NT2/D1 (cell line): ENCODE measurements around the gene ELMO1.

Experiments
- DNase-seq: peaks from one replicate; pipeline ENCODE4 v3.0.0-alpha.2; 2011; ENCODE audit warnings: low read depth, low spot score
- H3K27me3 ChIP-seq: 2 replicates; pipeline ENCODE4 v1.6.0; 2011; ENCODE audit warnings: mild to moderate bottlenecking; ENCODE audit not compliant: insufficient read length, insufficient read depth
- H3K36me3 ChIP-seq: 2 replicates; pipeline ENCODE4 v1.6.1; 2011; ENCODE audit warnings: mild to moderate bottlenecking, low read length, mixed read lengths; ENCODE audit not compliant: insufficient read depth, insufficient read length
- H3K4me1 ChIP-seq: 2 replicates; pipeline ENCODE4 v1.5.1; 2011; ENCODE audit not compliant: insufficient read depth, insufficient read length
- H3K4me3 ChIP-seq: 2 replicates; pipeline ENCODE4 v1.5.1; 2011; ENCODE audit warnings: low read depth; ENCODE audit not compliant: insufficient read length
- H3K9ac ChIP-seq: 2 replicates; pipeline ENCODE4 v1.6.0; 2011; ENCODE audit warnings: low read depth; ENCODE audit not compliant: insufficient read length
- H3K9me3 ChIP-seq: 2 replicates; pipeline ENCODE4 v1.5.1; 2011; ENCODE audit warnings: mild to moderate bottlenecking, low read length; ENCODE audit not compliant: insufficient read depth
- SUZ12 ChIP-seq: IDR thresholded peaks from 2 replicates; pipeline ENCODE4 v1.6.1; 2011; ENCODE audit not compliant: insufficient read length, insufficient read depth; ENCODE audit errors: extremely low read depth
- YY1 ChIP-seq: IDR thresholded peaks from 2 replicates; pipeline ENCODE4 v1.6.1; 2011; ENCODE audit not compliant: insufficient read length, insufficient read depth
- ZNF274 ChIP-seq: IDR thresholded peaks from 2 replicates; pipeline ENCODE4 v1.6.1; 2011; ENCODE audit warnings: mild to moderate bottlenecking, low read depth, low read length

The ELMO1 gene

DNA sequence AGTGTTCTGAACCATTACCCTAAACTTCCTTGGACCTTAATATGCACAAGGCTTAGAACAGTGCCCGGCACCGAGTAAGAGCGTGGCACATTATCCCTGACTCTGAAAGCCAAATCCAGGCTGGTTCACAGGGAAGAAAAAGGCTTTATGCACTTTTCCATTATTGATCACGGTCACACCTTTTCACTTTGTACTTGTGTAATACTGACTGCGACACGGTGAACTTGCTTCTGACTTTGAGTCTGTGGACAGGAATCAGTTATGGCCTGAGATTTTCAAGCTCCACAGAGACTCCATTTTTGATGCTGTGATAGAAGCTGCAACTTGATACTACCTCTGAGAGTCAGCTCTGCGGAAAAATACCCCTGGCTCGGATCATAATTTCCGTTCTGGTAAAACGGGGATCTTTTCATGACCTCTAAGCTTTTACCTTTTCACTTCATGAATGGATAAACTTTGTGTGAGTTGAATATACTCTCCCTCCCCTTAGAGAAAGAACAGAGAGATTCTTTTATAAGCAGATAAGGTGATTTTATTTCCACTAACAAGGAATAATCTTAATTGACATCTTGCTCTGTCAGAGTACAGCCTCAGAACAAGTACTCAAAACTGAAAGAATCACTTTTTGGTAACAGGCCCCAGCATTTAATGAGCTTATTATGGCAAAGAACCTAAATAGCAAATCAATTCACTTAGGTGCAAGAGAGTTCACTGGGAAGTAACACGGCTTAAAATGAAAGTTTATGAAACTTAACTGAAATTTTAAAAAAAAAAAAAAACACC lies 88.8 kb downstream of the ELMO1 start:
- H3K9ac ChIP-seq = no peak overlapping the region
- H3K9me3 ChIP-seq = peaks cover 4% of the 10 kb centered on the region; the same call in 1 of the 2 replicates
- H3K4me1 ChIP-seq = no peaks in the 10 kb centered on the region
- H3K36me3 ChIP-seq = no peaks in the 10 kb centered on the region
- H3K4me3 ChIP-seq = no peak overlapping the region
- H3K27me3 ChIP-seq = no peaks in the 10 kb centered on the region
- no peak for TF ChIP-seq ZNF274
- no peak for TF ChIP-seq SUZ12
- no peak for TF ChIP-seq YY1
- DNase-seq = no peak

GRCh38 chr7:37359180-37359579 lies 89.5 kb downstream of the ELMO1 start:
- Histone ChIP-seq H3K4me3 (no peak overlapping the region), H3K9me3 (peaks cover 5% of the 10 kb centered on the region; the same call in 1 of the 2 replicates), H3K4me1 (no peaks in the 10 kb centered on the region), H3K27me3 (no peaks in the 10 kb centered on the region), H3K9ac (no peak overlapping the region), H3K36me3 (no peaks in the 10 kb centered on the region)
- no peak for DNase-seq
- TF ChIP-seq SUZ12 = no peak

GRCh38 chr7:37357637-37357996 lies 91.0 kb downstream of the ELMO1 start:
- TF ChIP-seq ZNF274 = no peak
- no peak for TF ChIP-seq YY1
- no peak for TF ChIP-seq SUZ12
- H3K27me3 ChIP-seq = no peaks in the 10 kb centered on the region
- no peaks in the 10 kb centered on the region for H3K4me1 ChIP-seq
- no peaks in the 10 kb centered on the region for H3K36me3 ChIP-seq
- H3K9me3 ChIP-seq = peaks cover 13% of the 10 kb centered on the region; the same call in 1 of the 2 replicates
- H3K9ac ChIP-seq = no peak overlapping the region
- DNase-seq = no peak
- no peak overlapping the region for H3K4me3 ChIP-seq

DNA sequence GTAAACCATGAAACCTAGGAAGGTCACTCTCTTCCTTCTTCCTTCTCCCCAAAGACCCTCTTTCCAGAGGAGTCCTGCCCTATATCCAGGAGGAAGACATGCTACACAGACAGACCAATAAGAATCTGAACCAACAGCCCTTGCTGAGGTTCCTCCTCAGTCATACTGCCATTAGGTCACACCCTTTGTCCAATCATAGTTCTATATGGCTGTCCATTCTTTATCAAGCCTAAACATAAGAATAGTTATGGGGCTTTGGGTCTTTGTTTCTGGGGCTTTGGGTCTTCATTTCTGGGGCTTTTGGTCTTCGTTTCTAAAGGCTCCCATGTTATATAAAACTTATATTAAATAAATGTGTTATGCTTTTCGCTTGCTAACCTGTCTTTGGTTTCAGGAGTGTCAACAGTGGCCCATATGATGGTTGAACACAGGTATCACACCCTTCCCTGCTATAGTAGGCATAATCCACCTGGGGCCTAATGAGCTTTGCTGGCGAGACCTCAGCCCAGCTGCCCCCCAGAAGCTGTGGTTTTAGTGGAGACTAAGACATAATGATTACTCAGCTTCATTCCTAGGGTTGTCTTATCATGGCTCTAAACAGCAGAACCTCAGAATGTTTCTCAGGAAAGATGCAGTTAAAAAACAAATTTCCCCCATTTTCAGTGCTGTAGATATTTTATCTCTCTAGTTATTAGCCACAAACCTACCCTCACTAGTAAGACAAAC lies 91.6 kb downstream of the ELMO1 start:
- no peaks in the 10 kb centered on the region for H3K36me3 ChIP-seq
- no peaks in the 10 kb centered on the region for H3K27me3 ChIP-seq
- no peak for DNase-seq
- no peak overlapping the region for H3K9ac ChIP-seq
- TF ChIP-seq ZNF274 = no peak
- no peaks in the 10 kb centered on the region for H3K4me1 ChIP-seq
- H3K4me3 ChIP-seq = no peak overlapping the region
- peaks cover 13% of the 10 kb centered on the region; the same call in 1 of the 2 replicates for H3K9me3 ChIP-seq

- Histone ChIP-seq H3K4me1 (no peaks in the 10 kb centered on the region), H3K9ac (no peak overlapping the region), H3K9me3 (peaks cover 9% of the 10 kb centered on the region; the same call in 1 of the 2 replicates), H3K27me3 (no peaks in the 10 kb centered on the region), H3K4me3 (no peak overlapping the region), H3K36me3 (no peaks in the 10 kb centered on the region)
- no peak for DNase-seq
- no peak for TF ChIP-seq SUZ12
- TF ChIP-seq YY1 = no peak
Measured at GRCh38 chr7:37354656-37355131, 94.0 kb downstream of the ELMO1 start.

DNA sequence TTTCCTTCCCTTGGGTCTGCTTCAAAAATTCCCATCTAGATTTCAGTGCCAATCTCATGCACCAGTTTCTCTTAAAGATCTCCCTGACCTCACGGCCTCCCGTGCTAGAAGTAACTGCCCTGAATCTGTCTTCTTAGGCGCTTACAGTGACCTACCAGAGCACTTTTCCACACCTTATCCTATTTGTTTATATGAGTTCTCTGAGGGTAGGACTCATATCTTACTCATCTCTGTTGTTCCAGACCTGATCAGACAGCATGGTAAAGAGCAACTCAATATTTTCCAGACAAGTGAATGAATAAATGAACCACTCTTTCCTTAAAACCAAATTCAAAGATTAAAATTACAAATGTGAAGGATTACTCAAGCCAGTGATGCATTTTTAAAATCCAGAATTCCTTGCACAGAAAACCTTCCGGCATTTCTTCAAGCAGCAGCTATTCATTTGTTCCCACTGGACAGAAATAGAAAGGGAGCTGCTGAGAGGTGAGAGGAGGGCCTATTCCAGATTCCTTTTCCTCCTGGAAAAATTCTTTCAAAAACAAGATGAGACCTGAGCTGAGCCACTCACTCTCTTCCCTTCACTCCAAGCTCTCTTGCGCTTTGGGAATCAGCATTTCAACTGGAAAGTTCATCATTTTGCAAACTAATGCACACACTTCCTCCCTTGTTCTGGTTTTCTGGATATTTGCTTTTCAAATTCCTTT lies 94.6 kb downstream of the ELMO1 start:
- Histone ChIP-seq H3K9ac (no peak overlapping the region), H3K4me1 (no peaks in the 10 kb centered on the region), H3K27me3 (no peaks in the 10 kb centered on the region), H3K4me3 (no peak overlapping the region), H3K9me3 (peaks cover 9% of the 10 kb centered on the region; the same call in 1 of the 2 replicates), H3K36me3 (no peaks in the 10 kb centered on the region)
- DNase-seq = no peak
- no peak for TF ChIP-seq ZNF274
- no peak for TF ChIP-seq YY1
- no peak for TF ChIP-seq SUZ12
